Astrocyte of the spinal cord (primary cell): ENCODE results near the gene PTGS2.

Experiments used
- DNase-seq: peaks from one replicate; pipeline ENCODE4 v3.0.0; 2011; ENCODE audit warnings: low read depth, low spot score
- H3K4me3 ChIP-seq: 2 replicates; pipeline ENCODE4 v1.5.1; 2011; ENCODE audit warnings: low read depth, mild to moderate bottlenecking, low read length, moderate library complexity
- CTCF ChIP-seq: IDR thresholded peaks from 2 replicates; pipeline ENCODE4 v1.5.1; 2012; ENCODE audit warnings: low read depth, mild to moderate bottlenecking, low read length, inconsistent platforms
- in situ Hi-C: cut with HindIII; loops from 2 replicates; pipeline ENCODE4 v1.10.0; 2017; ENCODE audit warnings: low sequenced_read_pairs

PTGS2 gene

GRCh38 chr1:186682736-186683135 lies 2.5 kb upstream of the PTGS2 start:
- TF ChIP-seq CTCF, result peak; percentile 35
- in situ Hi-C loops, result no loop called here
- peak; percentile 38 for DNase-seq
- no peak overlapping the region for H3K4me3 ChIP-seq

- DNase-seq, result no peak
- no peak for TF ChIP-seq CTCF
- in situ Hi-C loops, result no loop called here
- no peak overlapping the region for H3K4me3 ChIP-seq
Observed at GRCh38 chr1:186681801-186682200, 1.6 kb upstream of the PTGS2 start.

GRCh38 chr1:186681121-186681520 lies 898 bp upstream of the PTGS2 start:
- in situ Hi-C loops, result no loop called here
- no peak for TF ChIP-seq CTCF
- peak; percentile 17 for DNase-seq
- H3K4me3 ChIP-seq, result peak overlapping the region; percentile 78

- in situ Hi-C loops, result no loop called here
- H3K4me3 ChIP-seq, result peak overlapping the region; percentile 78
- DNase-seq, result no peak
- no peak for TF ChIP-seq CTCF
Observed at GRCh38 chr1:186679924-186680244, 339 bp downstream of the PTGS2 start.

GRCh38 chr1:186678155-186678554 lies 2.1 kb downstream of the PTGS2 start:
- no peak overlapping the region for H3K4me3 ChIP-seq
- TF ChIP-seq CTCF, result no peak
- no peak for DNase-seq
- in situ Hi-C loops, result no loop called here

- no peak for DNase-seq
- no peak overlapping the region for H3K4me3 ChIP-seq
- no peak for TF ChIP-seq CTCF
- in situ Hi-C loops, result no loop called here
Observed at GRCh38 chr1:186672596-186672995, 7.6 kb downstream of the PTGS2 start.

- H3K4me3 ChIP-seq, result no peak overlapping the region
- in situ Hi-C loops, result no loop called here
- TF ChIP-seq CTCF, result no peak
- no peak for DNase-seq
Observed at GRCh38 chr1:186672131-186672530, 8.1 kb downstream of the PTGS2 start.
